GM18861 (cell line): ENCODE data around the gene CD9.
"Not testable (repeated sequence)": the region's sequence is repeated elsewhere in the genome, so short reads cannot be mapped to it uniquely, and the experiment has no call there.

ENCODE experiments used
- ATAC-seq: cut with Tn5 transposase; IDR thresholded peaks from one replicate; pipeline ENCODE4 v1.9.1; 2021; ENCODE audit not compliant: unreplicated experiment

Gene CD9

DNA sequence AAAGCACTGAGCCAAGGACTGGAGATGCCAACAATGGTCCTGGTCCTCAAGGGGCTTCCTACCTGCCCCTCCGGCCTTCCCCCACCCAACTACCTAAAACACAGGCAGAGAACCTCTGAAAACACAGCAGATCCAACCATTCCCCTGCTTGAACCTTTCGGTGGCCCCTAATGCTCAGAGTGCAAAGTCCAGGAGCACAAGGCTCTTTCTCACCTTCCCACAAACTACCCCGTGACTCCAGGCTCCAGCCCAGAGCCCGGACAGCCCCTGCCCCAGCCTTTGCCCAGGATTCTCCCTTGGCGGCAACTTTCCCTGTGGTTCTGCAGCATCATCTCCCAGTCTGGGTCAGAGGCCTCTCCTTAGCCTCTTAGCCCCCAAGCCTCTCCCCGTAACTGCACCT, 1.6 kb upstream of the CD9 start:
- no peak for ATAC-seq

- no peak for ATAC-seq
These were observed 1.1 kb upstream of the CD9 start for GRCh38 chr12:6198985-6199530.

DNA sequence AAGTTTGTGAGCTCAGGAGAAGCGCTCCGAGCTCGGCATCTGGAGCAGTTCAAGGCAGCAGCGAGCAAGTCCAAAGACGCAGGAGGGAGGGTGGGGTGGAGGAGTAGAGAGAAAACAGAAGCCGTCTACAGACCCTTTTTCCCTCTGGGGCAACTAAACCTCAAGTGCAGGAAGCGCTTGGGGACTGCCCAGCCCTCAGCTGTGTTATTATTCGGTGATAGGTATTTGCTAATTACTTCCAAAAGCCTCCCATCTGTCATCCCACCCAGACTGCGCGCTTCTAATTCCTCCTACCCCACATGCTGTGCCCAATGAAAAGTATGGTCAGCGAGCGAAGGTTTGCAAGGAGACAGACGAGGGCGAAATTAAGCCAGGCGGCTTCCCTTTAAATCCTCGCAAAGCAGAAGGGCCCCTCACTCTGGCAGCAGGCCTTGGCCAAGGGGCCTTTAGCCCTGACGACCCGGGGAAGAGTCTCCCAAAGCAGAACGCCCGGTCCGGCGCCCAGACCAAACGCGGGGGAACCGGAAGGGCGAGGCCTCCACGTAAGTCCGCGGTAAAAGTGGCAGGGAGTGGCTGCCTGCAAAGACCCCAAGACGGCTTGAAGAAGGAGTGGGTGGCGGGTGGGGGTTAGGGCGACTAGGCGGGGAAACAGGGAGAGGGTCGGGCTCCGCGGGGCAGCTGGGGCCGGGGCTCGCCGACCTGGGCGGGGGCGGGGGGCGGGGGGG, 507 bp upstream of the CD9 start:
- ATAC-seq = no peak

DNA sequence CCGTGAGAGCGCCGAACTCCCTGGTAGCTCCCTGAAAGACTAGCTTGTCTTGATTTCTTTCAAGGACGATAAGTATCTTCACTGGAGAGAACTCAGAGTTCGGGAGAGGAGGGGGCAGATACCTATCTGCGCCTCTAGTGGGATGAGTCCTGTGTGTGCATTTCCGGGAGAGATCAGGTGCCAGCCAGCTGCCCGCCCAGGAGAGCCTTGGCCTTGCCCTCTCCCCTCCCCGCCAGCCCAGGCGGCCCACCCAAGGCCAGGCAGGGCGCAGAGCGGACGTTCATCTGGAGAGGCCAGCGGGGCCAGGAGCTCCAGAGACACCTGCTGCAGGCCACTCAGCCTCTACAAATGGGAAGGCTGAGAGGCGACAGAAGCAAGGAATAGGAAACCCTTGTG, 1.0 kb downstream of the CD9 start:
- no peak for ATAC-seq

DNA sequence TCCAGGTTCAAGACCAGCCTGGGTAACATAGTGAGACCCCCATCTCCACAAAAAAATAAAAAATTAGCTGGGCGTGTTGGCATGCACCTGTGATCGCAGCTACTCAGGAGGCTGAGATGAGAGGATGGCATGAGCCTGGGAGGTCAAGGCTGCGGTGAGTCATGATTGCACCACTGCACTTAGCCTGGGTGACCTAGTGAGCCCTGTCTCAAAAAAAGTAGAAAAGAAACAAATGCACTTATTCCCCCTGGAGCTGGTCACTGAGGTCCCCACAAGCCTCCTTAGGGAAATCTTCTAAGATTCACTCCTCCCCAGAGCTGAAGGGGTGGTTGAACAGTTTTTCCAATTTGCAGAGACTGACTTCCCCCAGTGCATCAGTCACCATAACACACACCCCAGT, 1.6 kb downstream of the CD9 start:
- ATAC-seq = no peak

DNA sequence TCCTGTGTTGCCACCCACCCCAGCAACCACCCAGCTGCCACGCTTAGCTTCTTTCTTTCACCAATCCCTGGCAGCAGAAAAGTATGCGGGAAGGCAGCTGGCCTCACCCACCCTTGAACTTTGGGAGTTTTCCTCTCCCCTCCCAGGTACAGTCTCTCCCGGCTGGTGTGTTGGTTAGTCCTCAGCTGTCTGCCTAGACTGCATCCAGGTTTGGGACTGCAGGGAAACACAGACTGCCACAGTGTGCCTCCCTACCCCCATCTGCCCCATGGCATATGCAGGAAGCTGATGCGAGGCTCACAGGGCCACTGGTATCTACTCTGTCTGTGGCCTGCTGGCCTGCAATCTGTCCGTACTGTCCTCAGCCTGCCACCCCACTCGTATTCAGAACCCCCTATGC, 2.1 kb downstream of the CD9 start:
- no peak for ATAC-seq

DNA sequence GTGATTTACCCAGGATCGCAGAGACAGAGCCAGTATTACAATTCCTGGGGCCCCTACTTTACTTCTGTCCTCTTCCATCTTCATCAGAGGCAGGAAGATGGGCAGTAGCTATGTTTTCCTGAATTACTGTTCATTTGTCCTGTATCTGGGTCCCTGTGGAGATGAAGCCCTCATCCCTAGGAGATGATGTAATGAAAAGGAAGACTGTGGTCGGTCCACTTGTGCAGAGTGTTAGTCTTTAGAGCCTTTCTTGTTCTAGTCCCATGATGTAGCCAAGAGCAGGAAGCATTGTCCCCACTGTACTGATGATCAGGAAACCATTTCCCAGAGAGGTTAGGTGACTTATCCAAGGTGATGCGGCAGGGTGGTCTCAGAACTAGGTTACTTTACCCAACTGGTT, 2.6 kb downstream of the CD9 start:
- ATAC-seq = no peak

DNA sequence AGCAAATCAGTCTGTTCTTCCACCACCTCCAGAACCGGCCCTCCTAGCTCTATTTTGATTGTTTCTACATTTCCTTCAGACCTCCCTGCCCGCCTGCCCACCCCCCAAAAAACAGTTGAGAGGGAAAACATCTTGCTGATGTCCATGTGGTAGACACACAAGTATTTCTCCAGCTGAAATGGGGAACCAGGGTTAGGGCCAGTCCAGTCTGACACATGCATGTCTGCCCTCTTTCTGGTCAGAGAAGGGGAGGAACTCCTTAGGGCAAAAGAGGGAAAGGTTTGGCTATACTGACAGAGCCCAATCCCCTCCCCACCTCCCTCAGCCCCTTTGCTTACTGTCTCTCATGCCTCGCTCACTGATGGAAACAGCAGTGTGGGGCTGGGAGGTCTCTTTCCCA, 3.4 kb downstream of the CD9 start:
- ATAC-seq = no peak

- no peak for ATAC-seq
These were observed 4.4 kb downstream of the CD9 start for GRCh38 chr12:6204533-6205143.

GRCh38 chr12:6205144-6205539, 4.9 kb downstream of the CD9 start:
- ATAC-seq = no peak

DNA sequence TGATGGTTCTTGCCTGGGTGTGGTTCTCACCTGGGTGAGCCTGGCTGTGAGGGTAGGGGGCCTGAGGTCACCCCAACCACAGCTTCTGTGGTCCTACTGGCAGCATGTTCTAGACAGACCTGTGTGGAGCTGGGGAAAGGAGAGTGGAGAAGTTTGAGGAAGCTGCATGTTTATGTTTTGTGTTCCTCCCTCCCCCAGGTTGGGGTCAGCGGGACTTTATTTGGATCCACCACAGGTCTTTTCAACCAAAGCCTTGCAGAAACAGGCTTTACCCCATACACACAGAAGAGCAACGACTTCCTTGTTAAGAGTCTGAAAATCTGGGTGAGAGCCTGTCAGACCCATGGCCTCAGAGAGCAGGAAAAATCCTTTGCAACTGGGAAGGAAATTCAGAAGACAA, 5.6 kb downstream of the CD9 start:
- no peak for ATAC-seq

DNA sequence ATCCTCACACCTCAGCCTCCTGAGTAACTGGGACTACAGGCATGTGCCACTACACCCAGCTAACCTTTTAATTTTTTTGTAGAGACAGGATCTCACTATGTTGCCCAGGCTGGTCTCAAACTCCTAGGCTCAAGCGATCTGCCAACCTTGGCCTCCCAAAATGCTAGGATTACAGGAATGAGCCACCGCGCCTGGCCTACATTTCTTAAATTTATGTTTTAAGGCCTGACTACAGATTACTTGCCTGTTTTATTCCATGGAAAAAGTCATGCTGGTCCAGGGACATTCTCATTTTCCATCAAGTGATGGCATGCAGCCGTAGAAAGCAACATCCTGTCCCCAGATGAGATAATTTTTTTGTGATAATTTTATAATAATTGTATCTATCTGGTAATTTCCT, 6.1 kb downstream of the CD9 start:
- ATAC-seq = no peak

DNA sequence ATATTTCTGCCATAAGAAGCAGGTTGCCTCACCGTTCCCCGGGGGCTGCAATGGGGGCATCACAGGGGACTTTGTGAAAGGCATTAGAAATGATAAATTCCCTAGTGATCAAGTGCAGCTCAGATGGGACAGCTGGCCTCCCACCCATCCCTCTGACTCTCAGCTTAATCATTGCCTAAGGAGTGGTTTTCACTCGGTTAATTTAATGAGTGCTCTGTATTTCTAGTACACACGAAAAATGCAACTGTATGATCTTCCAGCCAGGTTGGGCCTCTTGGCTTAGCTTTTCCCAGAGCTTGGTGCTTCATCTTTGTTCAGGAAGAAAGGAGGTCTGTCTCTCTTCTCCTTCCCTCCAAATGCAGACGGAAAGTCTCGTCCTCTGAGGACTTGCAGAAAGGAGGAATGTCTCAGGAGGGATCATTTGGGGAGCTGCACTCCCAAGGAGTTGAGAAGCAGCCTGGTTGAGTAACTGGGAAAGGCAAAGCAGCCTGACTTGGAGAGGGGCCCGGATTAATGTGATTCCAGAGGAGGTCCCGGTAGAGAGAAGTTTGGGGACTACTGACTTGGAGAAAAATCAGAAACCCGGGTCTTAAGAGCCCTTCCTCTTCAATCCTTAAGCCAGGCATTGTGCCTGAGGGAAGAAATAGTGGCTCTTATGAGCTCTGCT, 7.2 kb downstream of the CD9 start:
- ATAC-seq = no peak

DNA sequence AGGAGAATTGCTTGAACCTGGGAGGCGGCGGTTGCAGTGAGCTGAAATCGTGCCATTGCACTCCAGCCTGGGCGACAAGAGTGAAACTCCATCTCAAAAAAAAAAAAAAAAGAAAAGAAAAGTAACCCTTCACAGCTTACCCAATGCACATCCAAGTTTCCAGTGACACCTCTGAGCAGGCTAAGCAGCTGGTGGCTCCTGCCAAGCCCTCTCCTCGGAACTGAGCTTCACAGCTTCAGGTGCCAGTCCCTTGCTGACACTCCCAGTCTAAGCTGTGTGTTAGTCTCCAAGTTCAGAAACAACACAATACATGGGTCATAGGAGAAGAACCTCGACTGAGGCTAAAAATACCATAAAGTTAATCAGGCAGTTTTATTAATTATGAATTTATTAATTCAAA, 7.9 kb downstream of the CD9 start:
- ATAC-seq = no peak

- ATAC-seq = not testable (repeated sequence)
These were observed 9.2 kb downstream of the CD9 start for GRCh38 chr12:6209428-6209827.

- ATAC-seq = no peak
These were observed 11.2 kb downstream of the CD9 start for GRCh38 chr12:6211421-6211869.

DNA sequence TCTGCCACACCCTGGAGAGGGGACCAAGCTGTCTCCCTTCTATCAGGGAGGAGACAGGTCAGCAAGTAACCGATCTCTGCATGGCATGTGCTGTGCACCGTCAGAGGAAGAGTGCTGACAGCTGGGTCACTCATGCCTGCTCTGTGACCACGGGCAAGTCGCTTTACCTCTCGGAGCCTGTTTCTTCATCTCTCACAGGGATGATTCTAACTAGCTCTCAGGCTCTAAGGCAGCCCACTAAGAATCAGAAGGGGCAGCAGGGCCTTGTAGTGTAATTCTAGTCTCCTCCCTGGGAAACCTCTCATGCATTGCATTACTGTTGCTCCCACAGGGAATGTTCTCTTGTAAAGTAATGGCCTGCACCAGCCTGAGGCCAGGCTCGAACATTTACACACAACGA, 11.9 kb downstream of the CD9 start:
- ATAC-seq = no peak

DNA sequence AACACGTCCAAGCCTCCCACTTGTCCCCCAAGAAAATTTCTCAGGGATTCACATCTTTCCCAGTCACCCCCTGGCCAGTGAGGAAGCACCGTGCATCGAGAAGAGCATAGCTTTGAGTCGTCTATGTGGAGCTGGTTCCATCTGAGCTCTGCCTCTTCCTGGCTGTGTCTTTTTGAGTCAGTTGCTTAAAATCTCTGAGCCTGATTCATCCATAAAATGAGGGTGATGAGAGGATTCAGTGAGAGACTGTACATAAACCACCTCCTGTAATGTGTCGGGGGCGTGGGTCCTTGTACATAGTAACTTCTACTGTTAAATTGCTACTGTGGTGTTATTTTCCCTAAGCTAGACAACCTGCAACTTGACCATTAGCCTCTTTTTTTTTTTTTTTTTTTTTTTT, 13.8 kb downstream of the CD9 start:
- ATAC-seq = no peak

- ATAC-seq = no peak
These were observed 14.4 kb downstream of the CD9 start for GRCh38 chr12:6214633-6215032.

- ATAC-seq = no peak
These were observed 15.1 kb downstream of the CD9 start for GRCh38 chr12:6215120-6215807.

- ATAC-seq = no peak
These were observed 15.8 kb downstream of the CD9 start for GRCh38 chr12:6215932-6216494.
